OCI-LY1 (cell line): ENCODE data around the gene ZFAND4.

Source experiments
- H2AFZ ChIP-seq: fragments of 200-600 bp; sonication (generic), shearing (Covaris generic); 2 replicates; pipeline ENCODE4 v1.6.0; 2014; ENCODE audit warnings: antibody characterized with exemption, mild to moderate bottlenecking, low read length
- H3F3A ChIP-seq: fragments of 200-600 bp; sonication (generic), shearing (Covaris generic); 2 replicates; pipeline ENCODE4 v1.6.0; 2014; ENCODE audit warnings: mild to moderate bottlenecking, antibody characterized with exemption, low read length, moderate library complexity; ENCODE audit not compliant: insufficient read depth
- H3K27ac ChIP-seq: fragments of 200-600 bp; sonication (generic); 2 replicates; pipeline ENCODE4 v1.5.1; 2014; ENCODE audit warnings: low read length, mixed run types, mild to moderate bottlenecking, low read depth; ENCODE audit not compliant: poor library complexity, severe bottlenecking
- H3K27me3 ChIP-seq: fragments of 200-600 bp; sonication (generic); 2 replicates; pipeline ENCODE4 v1.6.0; 2014; ENCODE audit warnings: antibody characterized with exemption, mild to moderate bottlenecking, low read length, moderate library complexity; ENCODE audit not compliant: insufficient read depth
- H3K36me3 ChIP-seq: fragments of 200-600 bp; sonication (generic); 2 replicates; pipeline ENCODE4 v1.6.1; 2014; ENCODE audit warnings: mild to moderate bottlenecking, antibody characterized with exemption, low read length, moderate library complexity, mixed read lengths; ENCODE audit not compliant: insufficient read depth
- H3K4me1 ChIP-seq: fragments of 200-600 bp; sonication (generic); 2 replicates; pipeline ENCODE4 v1.5.1; 2014; ENCODE audit warnings: mild to moderate bottlenecking, low read length, moderate library complexity; ENCODE audit not compliant: insufficient read depth, severe bottlenecking
- H3K4me2 ChIP-seq: fragments of 200-600 bp; sonication (generic), shearing (Covaris generic); 2 replicates; pipeline ENCODE4 v1.6.1; 2014; ENCODE audit warnings: low read length
- H3K4me3 ChIP-seq: fragments of 200-600 bp; sonication (generic); 2 replicates; pipeline ENCODE4 v1.5.1; 2014; ENCODE audit warnings: low read length, low read depth, mild to moderate bottlenecking, mixed read lengths; ENCODE audit not compliant: poor library complexity, severe bottlenecking
- H3K79me2 ChIP-seq: fragments of 200-600 bp; shearing (Covaris generic); 2 replicates; pipeline ENCODE4 v1.6.1; 2016; ENCODE audit warnings: mixed run types, low read length, mixed read lengths; ENCODE audit not compliant: insufficient read depth
- H3K9ac ChIP-seq: fragments of 200-600 bp; sonication (generic), shearing (Covaris generic); 2 replicates; pipeline ENCODE4 v1.6.1; 2014; ENCODE audit warnings: mild to moderate bottlenecking, low read length, mixed read lengths
- H3K9me2 ChIP-seq: fragments of 200-600 bp; sonication (generic), shearing (Covaris generic); 2 replicates; pipeline ENCODE4 v1.6.1; 2014; ENCODE audit warnings: low read depth, mild to moderate bottlenecking, low read length, mixed read lengths
- H3K9me3 ChIP-seq: fragments of 200-600 bp; shearing (Covaris generic); 2 replicates; pipeline ENCODE4 v1.6.1; 2014; ENCODE audit warnings: low read length, mixed read lengths
- H4K20me1 ChIP-seq: fragments of 200-600 bp; sonication (generic), shearing (Covaris generic); 2 replicates; pipeline ENCODE4 v1.6.0; 2016; ENCODE audit warnings: mild to moderate bottlenecking, low read length; ENCODE audit not compliant: insufficient read depth
- CTCF ChIP-seq: fragments of 200-600 bp; sonication (generic), shearing (Covaris generic); IDR thresholded peaks from 2 replicates; pipeline ENCODE4 v1.5.1; 2017; ENCODE audit warnings: mild to moderate bottlenecking, antibody characterized with exemption, low read length, moderate library complexity, mixed read lengths
- EZH2 ChIP-seq: fragments of 200-600 bp; sonication (generic), shearing (Covaris generic); IDR thresholded peaks from 2 replicates; pipeline ENCODE4 v1.8.0; 2017; ENCODE audit warnings: borderline replicate concordance, mixed run types, mild to moderate bottlenecking, antibody characterized with exemption, low read length, moderate library complexity, mixed read lengths

Gene ZFAND4

GRCh38 chr10:45589009-45589408, 83.6 kb downstream of the ZFAND4 start:
- H3K36me3 ChIP-seq: peaks cover 21% of the 10 kb centered on the region
- H2AFZ ChIP-seq: no peak overlapping the region
- no peaks in the 10 kb centered on the region for H3F3A ChIP-seq
- no peak overlapping the region for H3K4me2 ChIP-seq
- no peaks in the 10 kb centered on the region for H4K20me1 ChIP-seq
- no peaks in the 10 kb centered on the region for H3K9me2 ChIP-seq
- H3K4me3 ChIP-seq: no peak overlapping the region
- TF ChIP-seq EZH2: no peak
- H3K9me3 ChIP-seq: peaks cover 28% of the 10 kb centered on the region
- peaks cover 34% of the 10 kb centered on the region for H3K79me2 ChIP-seq
- peaks cover 24% of the 10 kb centered on the region for H3K4me1 ChIP-seq
- H3K27me3 ChIP-seq: no peaks in the 10 kb centered on the region
- no peak overlapping the region for H3K9ac ChIP-seq
- no peak overlapping the region for H3K27ac ChIP-seq

- Histone ChIP-seq H3K79me2 (peaks cover 22% of the 10 kb centered on the region), H3K9ac (no peak overlapping the region), H3K9me3 (peaks cover 28% of the 10 kb centered on the region), H3K4me1 (peaks cover 13% of the 10 kb centered on the region), H3K4me3 (no peak overlapping the region), H3K27ac (no peak overlapping the region), H3K27me3 (no peaks in the 10 kb centered on the region), H3F3A (no peaks in the 10 kb centered on the region), H3K36me3 (peaks cover 21% of the 10 kb centered on the region), H2AFZ (no peak overlapping the region), H3K4me2 (no peak overlapping the region), H3K9me2 (no peaks in the 10 kb centered on the region), H4K20me1 (no peaks in the 10 kb centered on the region)
- TF ChIP-seq EZH2: no peak
- TF ChIP-seq CTCF: no peak
These were observed 86.3 kb downstream of the ZFAND4 start for GRCh38 chr10:45586028-45586824.

GRCh38 chr10:45585131-45585530, 87.4 kb downstream of the ZFAND4 start:
- H3K9ac ChIP-seq: no peak overlapping the region
- peaks cover 24% of the 10 kb centered on the region for H3K4me1 ChIP-seq
- no peak overlapping the region for H3K4me3 ChIP-seq
- no peaks in the 10 kb centered on the region for H3F3A ChIP-seq
- no peaks in the 10 kb centered on the region for H4K20me1 ChIP-seq
- TF ChIP-seq EZH2: no peak
- no peak for TF ChIP-seq CTCF
- no peak overlapping the region for H3K4me2 ChIP-seq
- no peak overlapping the region for H2AFZ ChIP-seq
- H3K9me2 ChIP-seq: no peaks in the 10 kb centered on the region
- H3K27me3 ChIP-seq: no peaks in the 10 kb centered on the region
- H3K79me2 ChIP-seq: peaks cover 22% of the 10 kb centered on the region
- peaks cover 16% of the 10 kb centered on the region for H3K36me3 ChIP-seq
- H3K9me3 ChIP-seq: peaks cover 24% of the 10 kb centered on the region
- no peak overlapping the region for H3K27ac ChIP-seq

- no peaks in the 10 kb centered on the region for H3F3A ChIP-seq
- H3K36me3 ChIP-seq: peaks cover 9% of the 10 kb centered on the region
- no peak overlapping the region for H3K4me2 ChIP-seq
- no peaks in the 10 kb centered on the region for H4K20me1 ChIP-seq
- no peak overlapping the region for H3K4me3 ChIP-seq
- peak overlapping the region; percentile 82 for H3K27ac ChIP-seq
- peaks cover 18% of the 10 kb centered on the region for H3K9me3 ChIP-seq
- TF ChIP-seq EZH2: no peak
- no peak for TF ChIP-seq CTCF
- H3K4me1 ChIP-seq: peaks cover 43% of the 10 kb centered on the region
- no peak overlapping the region for H3K9ac ChIP-seq
- H2AFZ ChIP-seq: no peak overlapping the region
- peaks cover 36% of the 10 kb centered on the region for H3K79me2 ChIP-seq
- no peaks in the 10 kb centered on the region for H3K27me3 ChIP-seq
- H3K9me2 ChIP-seq: no peaks in the 10 kb centered on the region
These were observed 90.2 kb downstream of the ZFAND4 start for GRCh38 chr10:45582386-45582781.
